GM12878 (cell line): ENCODE measurements around the gene C22orf15. TPM values are rescaled to one million over a fixed set of nuclear protein-coding genes. Genes with fewer than 3 reads are reported as not detected.

Experiments used
- CBFB ChIP-seq: IDR thresholded peaks from 2 replicates; pipeline ENCODE4 v1.6.1; 2016; ENCODE audit warnings: antibody characterized with exemption, low read depth
- CBX5 ChIP-seq: sonication (generic); IDR thresholded peaks from 2 replicates; pipeline ENCODE4 v1.6.1; 2016; ENCODE audit warnings: low read depth, moderate library complexity, mild to moderate bottlenecking, inconsistent platforms
- CEBPB ChIP-seq, 2 experiments: fragments of 150-350 bp in 1 of 2; IDR thresholded peaks; 2 replicates each; pipeline ENCODE4 v1.6.1; 2012 to 2014; ENCODE audit warnings: low read depth in 2 of 2, low read length in 2 of 2, borderline replicate concordance in 1 of 2, inconsistent platforms in 1 of 2
- CREB1 ChIP-seq: IDR thresholded peaks from 2 replicates; pipeline ENCODE4 v1.6.1; 2012; ENCODE audit warnings: low read depth, mild to moderate bottlenecking, inconsistent platforms
- E2F4 ChIP-seq: IDR thresholded peaks from 2 replicates; pipeline ENCODE4 v1.6.1; 2012; ENCODE audit warnings: low read depth, low read length, improper control_type of control experiment
- ELK1 ChIP-seq: IDR thresholded peaks from 2 replicates; pipeline ENCODE4 v1.6.1; 2012; ENCODE audit warnings: low read depth, low read length, improper control_type of control experiment
- GATAD2B ChIP-seq: fragments of 450-650 bp; conservative IDR thresholded peaks from 2 replicates; pipeline ENCODE4 v1.6.1; 2017; ENCODE audit warnings: low read depth, mild to moderate bottlenecking, moderate library complexity
- MAX ChIP-seq: IDR thresholded peaks from 2 replicates; pipeline ENCODE4 v1.6.1; 2012; ENCODE audit warnings: low read depth, low read length, improper control_type of control experiment
- NBN ChIP-seq: fragments of 450-650 bp; IDR thresholded peaks from 2 replicates; pipeline ENCODE4 v1.6.1; 2016
- PAX5 ChIP-seq: IDR thresholded peaks from 2 replicates; pipeline ENCODE4 v1.6.1; 2011; ENCODE audit warnings: low read depth, low read length, borderline replicate concordance
- USF1 ChIP-seq: IDR thresholded peaks from 2 replicates; pipeline ENCODE4 v1.6.1; 2011; ENCODE audit warnings: borderline replicate concordance, low read depth, mild to moderate bottlenecking, moderate library complexity, mixed read lengths, low read length; ENCODE audit not compliant: insufficient read depth; ENCODE audit errors: extremely low read length
- USF2 ChIP-seq: IDR thresholded peaks from 2 replicates; pipeline ENCODE4 v1.6.1; 2011; ENCODE audit warnings: low read depth, low read length, improper control_type of control experiment, borderline replicate concordance
- ZBTB33 ChIP-seq: fragments of 450-650 bp; IDR thresholded peaks from 2 replicates; pipeline ENCODE4 v1.6.1; 2017; ENCODE audit warnings: mild to moderate bottlenecking
- polyA plus RNA-seq, 11 experiments: library from polyadenylated mRNA; depleted of rRNA in 4 of 11; unstranded in 6 of 11; stranded (reverse) in 5 of 11; fragments of >200 nt; fragmentation: Nextera tagmentation in 4 of 11; fragmentation: Illumina TruSeq in 1 of 11; extraction: Ambion mirVana in 4 of 11; extraction: Trizol in 1 of 11; gene quantifications; 1 replicate in 1 of 11; 2 replicates in 10 of 11; pipeline versions ENCODE4 v1.2.1 to v1.2.3, GENCODE V29; 2011 to 2016; ENCODE audit warnings: inconsistent platforms in 2 of 11, missing spikeins in 2 of 11, low read depth in 1 of 11
- total RNA-seq, 4 experiments: library from RNA; depleted of rRNA in 3 of 4; stranded (reverse); fragments of >200 nt in 3 of 4; fragmentation: Illumina TruSeq in 1 of 4; extraction: Trizol in 1 of 4; gene quantifications; 2 replicates each; pipeline versions ENCODE4 v1.2.1 to v1.2.3, GENCODE V29; 2013 to 2021

C22orf15 gene
- total and polyA plus RNA-seq, 10 of the 15 experiments (the other 5 are each of a cell fraction or from before 2014, with no cell fraction given), result 0.05 to 0.47 (median 0.13) TPM; not detected in 3

- no peak for TF ChIP-seq CEBPB (IDR thresholded peaks at IDR 0.05; ENCODE audit: borderline replicate concordance in 1 of 2, low read depth in 2 of 2, low read length in 2 of 2)
- TF ChIP-seq GATAD2B, result no peak
- TF ChIP-seq CREB1, result no peak
- TF ChIP-seq ELK1, result no peak
- no peak for TF ChIP-seq ZBTB33
- TF ChIP-seq PAX5, result no peak
- no peak for TF ChIP-seq USF1
- TF ChIP-seq NBN, result no peak
- no peak for TF ChIP-seq CBFB
- no peak for TF ChIP-seq MAX
- TF ChIP-seq CBX5, result no peak
- no peak for TF ChIP-seq USF2
- TF ChIP-seq E2F4, result no peak
These were observed 39.1 kb downstream of the C22orf15 start (continued) for GRCh38 chr22:23801886-23802377.
